Skeletal muscle satellite cell (primary cell): Measurements from ENCODE around the gene CFDP1. TPM values are rescaled to one million over a fixed set of nuclear protein-coding genes. Genes with fewer than 3 reads are reported as not detected.
A peak's percentile ranks its signal among the peaks of the same experiment; 100 is the strongest.

Experiments used
- H3K27me3 ChIP-seq: 2 replicates; pipeline ENCODE4 v1.7.0; 2013; ENCODE audit warnings: low read length; ENCODE audit not compliant: control insufficient read depth, insufficient read depth
- H3K36me3 ChIP-seq: 2 replicates; pipeline ENCODE4 v1.7.0; 2013; ENCODE audit warnings: mild to moderate bottlenecking, control low read depth, low read length; ENCODE audit not compliant: insufficient read depth
- H3K4me1 ChIP-seq: 2 replicates; pipeline ENCODE4 v1.7.0; 2013; ENCODE audit warnings: low read length; ENCODE audit not compliant: control insufficient read depth, insufficient read depth
- H3K4me2 ChIP-seq: 2 replicates; pipeline ENCODE4 v1.7.0; 2013; ENCODE audit warnings: mild to moderate bottlenecking, low read length
- H3K4me3 ChIP-seq: 2 replicates; pipeline ENCODE4 v1.7.0; 2013; ENCODE audit warnings: low read length
- H3K9ac ChIP-seq: 2 replicates; pipeline ENCODE4 v1.7.0; 2013; ENCODE audit warnings: mild to moderate bottlenecking, low read depth, low read length, moderate library complexity
- H3K9me3 ChIP-seq: replicated peaks from 2 replicates; pipeline ENCODE4 v1.7.0; 2013; ENCODE audit warnings: mild to moderate bottlenecking, control low read depth, low read length
- small RNA-seq: library from RNA; depleted of rRNA; stranded (forward); fragments of <200 nt; gene quantifications from one replicate; pipeline ENCODE3, GENCODE V24; 2012

Gene CFDP1

DNA sequence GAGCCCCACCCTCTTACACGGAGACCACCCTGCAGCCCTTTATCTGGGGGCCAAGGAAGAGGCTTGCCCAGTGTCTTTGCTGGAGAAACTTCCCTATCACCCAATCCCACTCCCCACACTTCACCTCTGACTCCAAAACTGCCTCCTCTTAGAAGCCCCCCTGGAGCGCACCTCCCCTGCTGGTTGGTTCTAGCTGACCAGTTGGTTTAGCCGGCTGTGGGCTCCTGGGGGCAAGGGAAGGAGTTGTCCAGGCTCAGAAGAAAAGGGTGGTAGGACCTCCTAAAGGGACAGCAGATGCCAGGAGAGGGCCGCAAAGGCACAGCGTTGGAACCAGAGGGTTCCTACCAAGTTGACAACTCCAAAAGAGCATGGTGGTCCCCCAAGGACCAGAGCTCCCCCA is 183.9 kb downstream of the CFDP1 start:
- H3K9ac ChIP-seq, result peak overlapping the region; percentile 99
- no peaks in the 10 kb centered on the region for H3K9me3 ChIP-seq
- peaks cover 85% of the 10 kb centered on the region for H3K4me1 ChIP-seq
- peak overlapping the region; percentile 99 for H3K4me2 ChIP-seq
- no peaks in the 10 kb centered on the region for H3K27me3 ChIP-seq
- H3K4me3 ChIP-seq, result peak overlapping the region; percentile 94
- H3K36me3 ChIP-seq, result peaks cover 14% of the 10 kb centered on the region

- peak overlapping the region; percentile 99 for H3K9ac ChIP-seq
- H3K9me3 ChIP-seq, result no peaks in the 10 kb centered on the region
- no peaks in the 10 kb centered on the region for H3K27me3 ChIP-seq
- H3K36me3 ChIP-seq, result peaks cover 15% of the 10 kb centered on the region
- H3K4me2 ChIP-seq, result peak overlapping the region; percentile 99
- H3K4me1 ChIP-seq, result peaks cover 85% of the 10 kb centered on the region
- peak overlapping the region; percentile 94 for H3K4me3 ChIP-seq
These were observed 184.5 kb downstream of the CFDP1 start for GRCh38 chr16:75248536-75249380.

- Histone ChIP-seq H3K4me1 (peaks cover 82% of the 10 kb centered on the region), H3K4me3 (no peak overlapping the region), H3K27me3 (no peaks in the 10 kb centered on the region), H3K36me3 (peaks cover 15% of the 10 kb centered on the region), H3K9me3 (no peaks in the 10 kb centered on the region), H3K4me2 (peak overlapping the region; percentile 99), H3K9ac (peak overlapping the region; percentile 27)
These were observed 185.2 kb downstream of the CFDP1 start for GRCh38 chr16:75248142-75248535.

GRCh38 chr16:75247249-75247648 is 186.1 kb downstream of the CFDP1 start:
- Histone ChIP-seq H3K4me1 (peaks cover 73% of the 10 kb centered on the region), H3K4me2 (peak overlapping the region; percentile 99), H3K9ac (peak overlapping the region; percentile 27), H3K36me3 (peaks cover 21% of the 10 kb centered on the region), H3K9me3 (no peaks in the 10 kb centered on the region), H3K4me3 (no peak overlapping the region), H3K27me3 (no peaks in the 10 kb centered on the region)

DNA sequence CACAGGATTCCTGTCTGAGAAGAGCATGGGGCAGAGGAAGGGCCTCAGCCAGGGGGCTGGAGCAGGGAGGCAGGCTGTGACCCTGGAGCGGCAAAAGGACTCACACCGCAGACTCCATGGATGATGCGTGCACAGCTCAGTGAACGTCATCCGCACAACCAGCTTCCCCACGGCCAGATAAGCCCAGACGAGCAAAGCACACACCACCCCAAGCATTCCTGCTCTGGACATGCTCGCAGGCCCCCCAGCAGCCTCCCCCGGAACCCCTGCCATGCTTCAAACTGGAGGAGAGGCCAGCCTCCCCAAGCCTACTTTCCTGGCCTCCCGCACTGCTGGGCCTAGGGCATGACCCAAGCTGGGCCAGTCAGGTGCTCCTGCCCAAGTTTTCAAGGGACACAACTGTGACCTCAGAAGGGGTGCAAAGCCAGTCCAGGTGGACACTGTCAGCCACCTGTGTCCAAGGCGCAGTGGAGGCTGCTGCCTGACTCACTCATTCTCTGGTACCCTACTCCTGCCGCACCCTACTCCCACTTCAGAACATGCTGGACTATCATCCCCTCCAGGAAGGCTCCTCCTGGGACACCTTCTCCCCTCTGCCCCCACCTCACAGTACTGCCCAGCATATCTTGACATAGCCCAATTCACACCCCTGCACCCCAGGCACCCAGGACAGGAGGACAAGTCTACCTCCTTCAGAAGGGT is 186.6 kb downstream of the CFDP1 start:
- no peaks in the 10 kb centered on the region for H3K9me3 ChIP-seq
- no peak overlapping the region for H3K4me3 ChIP-seq
- peak overlapping the region; percentile 89 for H3K9ac ChIP-seq
- peaks cover 23% of the 10 kb centered on the region for H3K36me3 ChIP-seq
- peak overlapping the region; percentile 83 for H3K4me2 ChIP-seq
- peaks cover 67% of the 10 kb centered on the region for H3K4me1 ChIP-seq
- no peaks in the 10 kb centered on the region for H3K27me3 ChIP-seq

- peak overlapping the region; percentile 89 for H3K9ac ChIP-seq
- H3K4me2 ChIP-seq, result peak overlapping the region; percentile 83
- H3K36me3 ChIP-seq, result peaks cover 36% of the 10 kb centered on the region
- H3K4me3 ChIP-seq, result peak overlapping the region; percentile 48
- peaks cover 70% of the 10 kb centered on the region for H3K4me1 ChIP-seq
- H3K27me3 ChIP-seq, result no peaks in the 10 kb centered on the region
- no peaks in the 10 kb centered on the region for H3K9me3 ChIP-seq
These were observed 188.2 kb downstream of the CFDP1 start for GRCh38 chr16:75244844-75245758.

GRCh38 chr16:75244225-75244809 is 189.0 kb downstream of the CFDP1 start:
- no peaks in the 10 kb centered on the region for H3K27me3 ChIP-seq
- H3K4me3 ChIP-seq, result peak overlapping the region; percentile 48
- H3K9ac ChIP-seq, result peak overlapping the region; percentile 89
- H3K4me2 ChIP-seq, result peak overlapping the region; percentile 83
- peaks cover 70% of the 10 kb centered on the region for H3K4me1 ChIP-seq
- H3K36me3 ChIP-seq, result peaks cover 41% of the 10 kb centered on the region
- H3K9me3 ChIP-seq, result no peaks in the 10 kb centered on the region

Small RNAs within 50 kb of the gene (small RNA-seq; reads per million reads assigned to genes)
- gene RF00598 (not detected), gene RNU6-758P (not detected)
